Femur (tissue), 1 donor: ENCODE measurements around the gene STRADA.

Experiments
- DNase-seq: peaks from one replicate; pipeline ENCODE4 v3.0.0-alpha.2; 2017

Gene STRADA

DNA sequence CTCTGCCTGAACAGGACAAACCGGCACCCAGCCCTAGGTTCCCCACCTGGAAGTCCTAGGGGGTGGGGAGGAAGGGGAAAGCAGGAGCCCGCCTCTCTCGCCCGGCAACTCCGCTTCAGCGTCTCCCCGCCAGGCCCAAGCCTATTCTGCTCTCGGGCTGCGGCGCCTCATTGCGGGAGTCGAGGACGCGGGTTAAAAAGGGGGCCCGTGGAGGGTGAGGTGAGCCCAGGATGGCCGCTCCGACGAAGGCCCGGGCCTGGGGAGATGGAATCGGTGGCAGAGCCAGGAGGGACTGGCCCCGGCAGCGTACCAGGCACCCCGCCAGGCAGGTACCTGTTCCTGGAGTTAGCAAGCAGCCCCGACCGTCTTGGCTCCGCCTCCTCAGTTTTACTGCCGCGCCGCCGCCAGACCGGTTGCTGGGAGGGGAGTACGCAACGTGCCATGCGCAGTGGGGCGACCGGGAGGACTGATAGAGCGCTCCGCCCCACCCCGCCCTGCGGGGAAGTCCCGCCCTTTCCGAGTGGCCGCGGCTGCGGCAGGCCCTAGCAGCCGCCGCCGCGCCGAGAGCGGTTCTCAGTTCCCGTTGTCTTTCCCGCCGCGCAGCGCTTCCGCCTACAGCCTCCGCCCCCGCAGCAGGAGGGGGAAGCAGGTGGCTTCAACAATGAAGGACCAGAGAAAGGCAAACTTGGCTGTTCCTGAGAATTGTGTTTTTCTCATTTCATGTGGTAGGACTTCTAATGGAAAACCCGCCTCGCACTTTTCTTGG is at the start of gene STRADA:
Gene STRADA, minus strand, starts transcription at position 392 of the 766 bp plus-strand sequence. CDS start 13,430 bp downstream, outside the sequence.
- peak; percentile 99 for DNase-seq

DNA sequence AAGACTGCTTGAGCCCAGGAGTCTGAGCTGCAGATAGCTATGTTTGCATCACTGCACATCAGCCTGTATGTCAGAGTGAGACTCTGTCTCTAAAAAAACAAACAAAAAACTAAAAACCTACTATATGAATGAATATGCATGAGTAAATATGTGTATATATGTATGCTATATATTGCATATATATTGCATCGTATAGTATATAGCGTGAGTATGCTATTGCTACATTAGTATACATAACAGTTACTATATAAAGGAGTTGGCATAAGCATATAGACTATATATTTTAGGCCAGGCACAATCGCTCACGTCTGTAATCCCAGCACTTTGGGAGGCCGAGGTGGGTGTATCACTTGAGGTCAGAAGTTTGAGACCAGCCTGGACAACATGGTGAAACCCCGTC is 48.5 kb upstream of the STRADA start:
- no peak for DNase-seq

DNA sequence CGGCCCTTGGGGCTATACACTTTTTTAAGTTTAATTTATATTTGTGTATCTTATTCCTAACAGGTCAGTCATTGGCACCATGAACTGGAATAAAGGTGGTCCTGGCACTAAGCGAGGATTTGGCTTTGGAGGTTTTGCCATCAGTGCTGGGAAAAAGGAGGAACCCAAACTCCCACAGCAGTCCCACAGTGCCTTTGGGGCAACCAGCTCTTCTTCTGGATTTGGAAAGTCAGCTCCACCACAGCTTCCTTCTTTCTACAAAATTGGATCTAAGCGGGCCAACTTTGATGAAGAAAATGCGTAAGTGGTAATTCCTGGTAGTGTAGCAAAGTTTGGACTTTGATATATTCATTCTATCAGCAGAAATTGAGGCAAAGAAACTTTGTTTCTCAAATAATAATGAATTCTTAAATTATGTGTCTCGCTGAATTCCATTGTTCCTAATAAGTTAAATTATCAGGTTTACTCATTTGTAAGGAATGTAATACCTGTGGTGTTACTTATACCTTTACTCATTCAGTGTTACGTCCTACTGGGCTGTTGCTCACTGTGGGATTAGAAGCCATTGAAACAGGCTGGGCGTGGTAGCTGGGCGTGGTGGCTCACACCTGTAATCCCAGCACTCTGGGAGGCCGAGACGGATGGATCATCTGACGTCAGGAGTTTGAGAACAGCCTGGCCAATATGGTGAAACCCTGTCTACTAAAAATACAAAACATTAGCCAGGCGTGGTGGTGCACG is 45.5 kb upstream of the STRADA start:
- no peak for DNase-seq

DNA sequence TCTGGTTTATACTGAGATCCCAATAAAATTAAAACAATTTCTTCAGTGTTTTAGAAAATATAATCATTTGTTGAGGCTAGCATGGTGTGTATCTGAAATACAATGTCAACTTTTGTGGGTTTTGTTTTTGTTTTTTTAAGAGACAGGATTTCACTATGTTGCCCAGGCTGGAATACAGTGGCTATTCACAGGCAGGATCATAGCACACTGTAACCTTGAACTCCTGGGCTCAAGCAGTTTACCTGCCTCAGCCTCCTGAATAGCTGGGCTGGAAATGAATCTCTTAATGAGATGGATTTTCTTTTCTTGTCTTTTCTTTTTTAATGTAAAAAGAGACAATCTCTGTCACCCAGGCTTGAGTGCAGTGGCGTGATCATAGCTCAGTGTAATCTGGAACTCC is 44.5 kb upstream of the STRADA start:
- no peak for DNase-seq

- no peak for DNase-seq
These were observed 44.0 kb upstream of the STRADA start for GRCh38 chr17:63785556-63785955.

DNA sequence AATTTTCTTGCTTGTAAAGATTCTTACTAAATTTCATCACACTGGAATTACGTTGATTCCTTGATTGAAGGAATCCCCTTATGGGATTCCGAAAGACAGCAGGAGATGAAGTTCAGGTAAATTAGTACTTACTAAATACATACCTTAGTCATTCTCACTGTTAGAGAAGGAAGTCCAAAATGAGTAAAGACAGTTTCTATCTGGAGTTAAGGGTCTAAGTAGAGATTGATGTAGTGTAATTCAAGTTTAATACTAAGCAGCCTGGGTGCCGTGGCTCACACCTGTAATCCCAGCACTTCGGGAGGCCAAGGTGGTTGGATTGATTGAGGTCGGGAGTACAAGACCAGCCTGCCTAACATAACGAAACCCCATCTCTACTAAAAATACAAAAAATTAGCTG is 41.9 kb upstream of the STRADA start:
- no peak for DNase-seq

DNA sequence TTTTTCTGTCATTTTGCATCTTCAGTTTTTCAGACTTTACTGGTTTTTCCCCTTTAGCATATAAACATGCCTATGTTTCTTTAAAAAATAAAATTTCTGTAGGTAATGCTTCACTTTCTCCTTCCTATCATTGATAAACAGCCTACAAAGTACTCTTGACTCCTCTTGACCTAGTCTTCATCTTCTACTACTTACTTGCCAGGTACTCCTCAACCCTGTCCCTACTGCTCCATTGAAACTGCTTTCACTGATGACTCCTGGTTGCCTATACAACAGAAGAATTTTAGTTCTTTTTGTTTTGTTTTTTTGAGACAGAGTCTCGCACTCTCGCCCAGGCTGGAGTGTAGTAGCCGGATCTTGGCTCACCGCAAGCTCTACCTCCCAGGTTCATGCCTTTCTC is 39.3 kb upstream of the STRADA start:
- no peak for DNase-seq

- no peak for DNase-seq
These were observed 38.9 kb upstream of the STRADA start for GRCh38 chr17:63780507-63780906.

GRCh38 chr17:63775420-63775819 is 33.8 kb upstream of the STRADA start:
- DNase-seq, result no peak

DNA sequence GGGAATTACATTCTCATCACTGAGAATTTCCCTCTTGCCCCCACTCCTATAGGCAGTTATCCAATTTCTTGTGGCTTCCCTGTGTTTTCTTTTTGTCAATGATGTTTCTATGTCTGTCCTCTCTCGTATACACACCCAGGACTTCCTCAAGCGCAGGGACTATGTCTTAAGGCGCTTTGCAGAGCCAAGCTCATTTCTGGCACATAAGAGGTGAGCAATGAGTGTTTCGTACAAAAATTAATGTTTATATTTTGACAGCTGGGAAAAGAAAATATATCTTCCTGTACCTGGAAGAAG is 33.3 kb upstream of the STRADA start:
- no peak for DNase-seq

DNA sequence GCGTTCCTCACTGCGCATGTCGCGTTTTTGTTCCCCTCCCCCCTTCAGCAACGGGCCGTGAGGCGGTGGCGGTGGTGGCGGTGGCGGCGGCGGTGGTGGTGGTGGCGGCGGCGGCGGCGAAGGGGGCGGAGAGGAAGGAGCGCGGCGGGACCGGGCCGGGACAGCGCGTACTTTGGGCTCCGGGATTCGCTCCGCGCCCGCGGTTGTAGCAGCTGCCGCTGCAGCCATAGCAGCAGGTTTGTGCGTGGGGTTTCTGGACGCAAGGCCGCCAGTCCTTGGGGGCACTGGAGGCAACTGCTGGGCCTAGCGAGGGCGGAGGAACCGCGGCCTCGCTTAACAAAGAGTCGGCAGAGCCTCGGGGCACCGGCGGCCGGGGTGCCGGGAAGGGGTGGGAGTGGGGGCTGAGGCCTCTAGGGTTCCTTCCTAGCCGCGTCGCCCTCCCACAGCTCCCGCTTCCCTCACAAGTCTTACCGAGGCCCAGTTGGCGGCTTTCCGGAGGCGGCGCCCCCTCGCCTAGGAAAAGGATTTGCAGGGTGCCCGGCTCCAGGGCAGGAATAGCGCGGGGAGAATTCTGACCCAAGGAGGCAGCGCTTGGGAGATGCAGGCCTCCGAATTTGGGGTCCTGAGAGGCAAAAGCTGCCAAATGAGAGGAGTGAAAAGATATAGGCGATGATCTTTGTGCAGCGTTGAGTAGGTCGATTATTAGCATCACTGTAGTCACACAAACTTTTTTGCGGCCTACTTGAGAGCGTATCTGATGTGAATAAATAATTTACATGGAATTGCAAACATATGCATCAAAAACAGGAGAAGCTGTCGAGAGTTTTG is 32.8 kb upstream of the STRADA start, which contains the start of gene DDX42:
Gene DDX42, plus strand, starts transcription at position 30 of the 828 bp plus-strand sequence. CDS start 12,880 bp downstream, outside the sequence.
- peak; percentile 71 for DNase-seq

DNA sequence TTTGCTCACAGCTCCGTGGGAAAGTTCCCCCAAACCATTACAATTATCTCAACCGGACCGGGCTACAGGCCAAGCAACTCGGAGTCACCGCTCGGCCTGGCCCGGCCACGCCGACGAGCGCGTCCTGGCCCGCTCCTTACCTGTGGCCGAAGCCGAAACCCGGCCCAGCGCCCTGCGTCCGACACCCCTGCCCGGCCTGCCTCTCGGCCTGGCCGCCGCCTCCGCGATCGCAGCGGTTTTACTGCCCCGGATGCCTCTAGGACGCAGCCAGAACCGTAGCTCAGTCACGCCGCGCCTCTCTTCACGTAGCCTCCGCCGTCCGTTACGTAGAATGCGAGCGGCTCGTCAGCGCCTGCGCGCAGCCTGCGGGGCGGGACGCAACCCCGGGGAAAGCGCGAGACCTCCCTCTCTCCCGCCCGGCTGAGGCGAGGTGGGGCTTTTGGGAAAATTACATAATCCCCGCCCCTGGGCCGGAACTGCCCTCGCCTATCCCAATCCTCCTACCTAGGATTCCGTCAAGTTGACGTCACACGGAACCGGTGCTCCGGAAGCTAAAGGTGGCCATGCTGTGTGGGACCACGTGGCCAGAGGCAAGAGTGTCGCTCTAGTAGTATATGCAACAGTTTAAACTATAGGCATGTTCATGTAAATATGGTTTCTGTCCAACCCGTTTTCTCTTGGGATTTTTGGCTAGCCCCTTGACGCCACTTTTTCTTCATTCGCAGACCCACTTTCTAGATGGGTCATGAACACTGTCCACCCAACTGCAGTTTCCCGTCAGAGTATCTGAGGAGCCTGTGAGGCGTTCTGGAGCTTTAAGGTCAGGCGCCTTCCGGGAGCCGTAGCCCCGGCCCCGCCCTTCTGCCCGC is 31.9 kb upstream of the STRADA start, which contains the start of gene CCDC47:
Gene CCDC47, minus strand, starts transcription at position 326 of the 869 bp plus-strand sequence. CDS start 7,422 bp downstream, outside the sequence.
- DNase-seq, result peak; percentile 100

- peak; percentile 30 for DNase-seq
These were observed 31.2 kb upstream of the STRADA start for GRCh38 chr17:63772801-63773271.

- DNase-seq, result no peak
These were observed 26.8 kb upstream of the STRADA start for GRCh38 chr17:63768433-63768832.

DNA sequence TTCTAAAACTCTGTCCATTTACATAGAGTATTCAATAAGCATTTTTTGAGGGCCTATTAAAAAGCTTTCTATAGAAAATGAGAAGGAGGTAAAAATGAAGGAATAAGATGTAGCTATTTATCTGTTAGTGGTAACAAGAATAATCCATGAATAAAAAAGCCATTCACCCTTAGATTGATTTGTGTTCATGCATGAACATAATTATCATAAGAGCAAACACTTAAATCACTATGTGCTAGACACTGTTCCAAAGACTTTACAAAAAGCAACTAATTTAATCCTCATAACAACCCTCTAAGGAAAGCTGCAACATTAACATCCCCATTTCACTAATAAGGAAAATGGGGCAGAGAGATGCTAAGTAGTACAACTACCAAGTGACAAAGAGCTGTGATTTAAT is 25.2 kb upstream of the STRADA start:
- DNase-seq, result no peak

GRCh38 chr17:63764716-63765115 is 23.1 kb upstream of the STRADA start:
- no peak for DNase-seq

DNA sequence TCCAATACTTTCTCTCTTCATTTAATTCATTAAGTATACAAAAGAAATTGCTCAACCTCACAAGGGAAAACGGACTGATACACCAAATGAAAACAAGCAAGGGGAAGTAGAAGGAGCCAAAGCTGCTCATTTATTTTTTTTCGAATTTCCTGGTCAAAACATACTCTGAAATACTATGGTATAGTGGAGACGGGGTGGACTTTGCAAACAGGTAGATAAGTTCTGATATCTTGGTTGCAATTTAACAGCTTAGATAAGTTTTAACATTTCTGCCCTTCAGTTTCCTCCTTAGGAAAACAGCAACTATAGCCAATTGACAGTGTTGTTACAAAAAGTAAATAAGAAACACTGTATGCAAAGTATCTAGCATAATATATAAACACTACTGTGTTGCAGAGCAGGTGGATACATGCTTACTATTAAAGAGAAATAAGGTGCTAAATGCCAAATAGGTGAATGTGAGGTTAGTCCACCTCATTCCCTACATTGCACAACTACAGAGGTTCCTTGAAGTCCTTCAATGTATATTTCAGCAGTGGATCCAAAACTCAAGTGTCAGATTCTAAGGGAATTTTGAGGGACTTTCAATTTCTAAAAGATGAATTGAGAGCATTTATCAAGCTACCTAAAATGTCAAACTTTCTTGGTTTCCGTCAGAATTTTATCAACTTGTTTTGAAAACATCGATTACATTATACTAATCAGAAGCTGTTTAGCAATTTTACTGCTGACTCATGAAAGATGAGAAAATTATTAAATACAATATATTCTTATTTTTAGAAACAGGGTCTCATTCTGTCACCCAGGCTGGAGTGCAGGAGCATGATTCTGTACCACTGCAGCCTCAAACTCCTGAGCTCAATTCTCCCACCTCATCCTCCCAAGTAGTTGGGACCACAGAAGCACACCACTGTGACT is 20.8 kb upstream of the STRADA start:
- DNase-seq, result no peak

- DNase-seq, result no peak
These were observed 19.4 kb upstream of the STRADA start for GRCh38 chr17:63760771-63761539.

GRCh38 chr17:63758428-63758827 is 16.8 kb upstream of the STRADA start:
- no peak for DNase-seq

GRCh38 chr17:63754046-63754445 is 12.4 kb upstream of the STRADA start:
- no peak for DNase-seq
